Right atrium auricular region (tissue), 2 donors: ENCODE data around the gene ENTPD6. TPM values are rescaled to one million over a fixed set of nuclear protein-coding genes. Genes with fewer than 3 reads are reported as not detected.

Experiments
- DNase-seq: peaks from one replicate; pipeline ENCODE4 v3.0.0-alpha.2; 2019; ENCODE audit warnings: low spot score
- H3K27ac ChIP-seq, 2 donors: fragments of 200-600 bp; sonication (generic); 1 replicate in 1 of 2; 2 replicates in 1 of 2; pipeline ENCODE4 v1.5.1; 2016 to 2019
- H3K27me3 ChIP-seq, 2 donors: fragments of 200-600 bp; sonication (generic); one replicate each; pipeline versions ENCODE4 v1.5.1 to v1.6.0; 2017 to 2019
- H3K36me3 ChIP-seq: fragments of 200-600 bp; sonication (generic); one replicate; pipeline ENCODE4 v1.5.1; 2016
- H3K4me1 ChIP-seq, 2 donors: fragments of 200-600 bp; sonication (generic); one replicate each; pipeline versions ENCODE4 v1.5.1 to v1.6.0; 2017 to 2019
- H3K4me3 ChIP-seq, 2 donors: fragments of 200-600 bp; sonication (generic); 1 replicate in 1 of 2; 2 replicates in 1 of 2; pipeline ENCODE4 v1.5.1; 2017 to 2019; ENCODE audit warnings: mild to moderate bottlenecking in 1 of 2, moderate library complexity in 1 of 2
- H3K9me3 ChIP-seq, 2 donors: fragments of 200-600 bp; sonication (generic); one replicate each; pipeline ENCODE4 v1.5.1; 2019
- CTCF ChIP-seq, 2 donors: fragments of 200-600 bp; sonication (generic); IDR thresholded peaks; one replicate each; pipeline ENCODE4 v1.5.1; 2019; ENCODE audit warnings: antibody characterized with exemption in 2 of 2
- total RNA-seq, 2 donors: library from RNA; depleted of rRNA; stranded (reverse); fragments of >200 nt; gene quantifications; one replicate each; pipeline ENCODE4 v1.1.0, GENCODE V29; 2016

The ENTPD6 gene
- total RNA-seq, 2 donors from 2014 or later, result 75.9 to 116 TPM

GRCh38 chr20:25212242-25212641, 16.7 kb downstream of the ENTPD6 start:
- Histone ChIP-seq H3K9me3 (no peaks in the 10 kb centered on the region), H3K27ac (no peak overlapping the region), H3K27me3 (no peaks in the 10 kb centered on the region), H3K4me1 (peaks cover 0 to 30% of the 10 kb centered on the region in 2 donors), H3K4me3 (no peak overlapping the region), H3K36me3 (peaks cover 75% of the 10 kb centered on the region)
- DNase-seq, result no peak
- TF ChIP-seq CTCF (IDR thresholded peaks at IDR 0.05), result no peak

GRCh38 chr20:25213566-25214425, 18.3 kb downstream of the ENTPD6 start:
- DNase-seq, result no peak
- Histone ChIP-seq H3K9me3 (no peaks in the 10 kb centered on the region), H3K4me3 (no peak overlapping the region), H3K4me1 (peaks cover 0 to 14% of the 10 kb centered on the region in 2 donors), H3K27ac (peak overlapping the region in 1 of 2 donors; percentile 16), H3K36me3 (peaks cover 91% of the 10 kb centered on the region), H3K27me3 (no peaks in the 10 kb centered on the region)
- no peak for TF ChIP-seq CTCF (IDR thresholded peaks at IDR 0.05)

GRCh38 chr20:25214426-25214790, 18.9 kb downstream of the ENTPD6 start:
- Histone ChIP-seq H3K4me3 (no peak overlapping the region), H3K4me1 (peaks cover 0 to 14% of the 10 kb centered on the region in 2 donors), H3K9me3 (no peaks in the 10 kb centered on the region), H3K27me3 (no peaks in the 10 kb centered on the region), H3K27ac (no peak overlapping the region), H3K36me3 (peaks cover 97% of the 10 kb centered on the region)
- DNase-seq, result no peak
- no peak for TF ChIP-seq CTCF (IDR thresholded peaks at IDR 0.05)

- H3K36me3 ChIP-seq, result peaks cover 96% of the 10 kb centered on the region
- peak overlapping the region; percentile 88 to 96 for H3K27ac ChIP-seq
- H3K27me3 ChIP-seq, result no peaks in the 10 kb centered on the region
- peaks cover 0 to 14% of the 10 kb centered on the region in 2 donors for H3K4me1 ChIP-seq
- H3K9me3 ChIP-seq, result no peaks in the 10 kb centered on the region
- TF ChIP-seq CTCF (IDR thresholded peaks at IDR 0.05), result no peak
- H3K4me3 ChIP-seq, result no peak overlapping the region
- no peak for DNase-seq
These were observed 19.3 kb downstream of the ENTPD6 start for GRCh38 chr20:25214819-25215218.

GRCh38 chr20:25215521-25215920, 20.0 kb downstream of the ENTPD6 start:
- Histone ChIP-seq H3K27ac (peak overlapping the region; percentile 88 to 96), H3K36me3 (peaks cover 89% of the 10 kb centered on the region), H3K9me3 (no peaks in the 10 kb centered on the region), H3K27me3 (no peaks in the 10 kb centered on the region), H3K4me3 (no peak overlapping the region), H3K4me1 (peaks cover 0 to 21% of the 10 kb centered on the region in 2 donors)
- no peak for TF ChIP-seq CTCF (IDR thresholded peaks at IDR 0.05)
- no peak for DNase-seq
